ENCODE measurements around the gene SPOUT1.

GRCh38 chr9:128861501-128861900 lies 31.9 kb upstream of the SPOUT1 start:
- TF ChIP-seq, protein P1, sequence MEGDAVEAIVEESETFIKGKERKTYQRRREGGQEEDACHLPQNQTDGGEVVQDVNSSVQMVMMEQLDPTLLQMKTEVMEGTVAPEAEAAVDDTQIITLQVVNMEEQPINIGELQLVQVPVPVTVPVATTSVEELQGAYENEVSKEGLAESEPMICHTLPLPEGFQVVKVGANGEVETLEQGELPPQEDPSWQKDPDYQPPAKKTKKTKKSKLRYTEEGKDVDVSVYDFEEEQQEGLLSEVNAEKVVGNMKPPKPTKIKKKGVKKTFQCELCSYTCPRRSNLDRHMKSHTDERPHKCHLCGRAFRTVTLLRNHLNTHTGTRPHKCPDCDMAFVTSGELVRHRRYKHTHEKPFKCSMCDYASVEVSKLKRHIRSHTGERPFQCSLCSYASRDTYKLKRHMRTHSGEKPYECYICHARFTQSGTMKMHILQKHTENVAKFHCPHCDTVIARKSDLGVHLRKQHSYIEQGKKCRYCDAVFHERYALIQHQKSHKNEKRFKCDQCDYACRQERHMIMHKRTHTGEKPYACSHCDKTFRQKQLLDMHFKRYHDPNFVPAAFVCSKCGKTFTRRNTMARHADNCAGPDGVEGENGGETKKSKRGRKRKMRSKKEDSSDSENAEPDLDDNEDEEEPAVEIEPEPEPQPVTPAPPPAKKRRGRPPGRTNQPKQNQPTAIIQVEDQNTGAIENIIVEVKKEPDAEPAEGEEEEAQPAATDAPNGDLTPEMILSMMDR (IDR thresholded peaks at IDR 0.05): no peak
- no peak for TF ChIP-seq POLR2A (IDR thresholded peaks at IDR 0.05)

All from sigmoid colon (tissue), 3 donors.